Suprapubic skin (tissue), 4 donors: Measurements from ENCODE around the gene NABP2. TPM values are rescaled to one million over a fixed set of nuclear protein-coding genes. Genes with fewer than 3 reads are reported as not detected.

Source experiments
- DNase-seq, 2 donors: peaks; one replicate each; pipeline ENCODE4 v3.0.0-alpha.2; 2019; ENCODE audit warnings: low spot score in 2 of 2
- H3K27ac ChIP-seq: fragments of 200-600 bp; sonication (generic); one replicate; pipeline ENCODE4 v1.5.1; 2019
- H3K27me3 ChIP-seq: fragments of 200-600 bp; sonication (generic); one replicate; pipeline ENCODE4 v1.5.1; 2019
- H3K36me3 ChIP-seq: fragments of 200-600 bp; sonication (generic); one replicate; pipeline ENCODE4 v1.5.1; 2019
- H3K4me1 ChIP-seq: fragments of 200-600 bp; sonication (generic); one replicate; pipeline ENCODE4 v1.5.1; 2019
- H3K4me3 ChIP-seq: fragments of 200-600 bp; sonication (generic); one replicate; pipeline ENCODE4 v1.5.1; 2019; ENCODE audit warnings: mild to moderate bottlenecking
- H3K9me3 ChIP-seq: fragments of 200-600 bp; sonication (generic); one replicate; pipeline ENCODE4 v1.5.1; 2019
- EP300 ChIP-seq: sonication (generic); formaldehyde crosslinking; IDR thresholded peaks from one replicate; pipeline ENCODE4 v1.6.1; 2017; ENCODE audit warnings: antibody characterized with exemption
- POLR2A ChIP-seq, 2 donors: fragments of 450-650 bp; IDR thresholded peaks; one replicate each; pipeline ENCODE4 v1.6.1; 2017; ENCODE audit warnings: antibody characterized with exemption in 2 of 2, mild to moderate bottlenecking in 2 of 2, moderate library complexity in 2 of 2
- POLR2AphosphoS5 ChIP-seq, 3 donors: sonication (generic); formaldehyde crosslinking; IDR thresholded peaks; one replicate each; pipeline ENCODE4 v1.6.1; 2017; ENCODE audit warnings: antibody characterized with exemption in 3 of 3
- WGBS: methylation state at CpG from one replicate; pipeline ENCODE4 v1.1.5; 2018; 5-methylcytosine and 5-hydroxymethylcytosine counted together
- total RNA-seq, 4 donors: library from RNA; depleted of rRNA; stranded (reverse); fragments of >200 nt; gene quantifications; one replicate each; pipeline ENCODE4 v1.1.0, GENCODE V29; 2016
- TF ChIP-seq, protein P1 (sequence below), 2 donors: fragments of 200-600 bp in 1 of 2; fragments of 450-650 bp in 1 of 2; sonication (generic) in 1 of 2; IDR thresholded peaks; one replicate each; pipeline ENCODE4 v1.5.1; 2016 to 2019; ENCODE audit warnings: antibody characterized with exemption in 2 of 2, mild to moderate bottlenecking in 1 of 2, moderate library complexity in 1 of 2

The NABP2 gene
- total RNA-seq: 10 to 100 TPM; 13.3 to 23.7 (median 20.1) TPM

DNA sequence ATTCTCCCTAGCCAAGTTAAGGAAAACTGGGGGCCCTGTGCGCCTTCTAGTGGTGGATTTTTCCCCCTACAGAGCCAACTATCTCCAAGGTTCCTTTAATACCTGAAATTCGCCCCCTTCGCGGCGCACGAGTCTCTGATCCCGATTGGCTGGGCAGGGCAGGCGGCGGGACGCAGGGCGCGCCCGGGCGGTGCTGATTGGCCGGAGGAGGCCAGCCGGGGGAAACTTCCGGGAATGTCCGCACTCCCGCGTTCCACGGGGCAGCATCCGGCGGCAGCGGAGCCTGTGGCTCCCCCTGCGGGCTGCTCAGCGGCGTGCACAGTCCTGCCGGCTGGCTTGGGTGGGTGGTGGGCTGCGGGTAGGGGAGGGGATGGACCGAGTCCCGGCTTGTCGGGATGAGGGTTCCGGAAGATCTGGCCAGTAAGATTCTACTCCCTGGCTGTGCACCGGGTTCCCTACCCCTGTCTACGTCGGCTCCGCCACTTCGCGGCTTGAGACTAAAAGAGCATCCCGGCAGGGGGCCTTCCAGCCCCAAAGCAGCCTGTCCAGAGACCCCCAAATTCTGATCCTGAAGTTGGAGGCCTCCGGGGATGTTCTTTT is at the start of gene NABP2:
NABP2 (plus strand) TSS at position 241 of the 600 bp plus-strand sequence. CDS start 515 bp downstream, outside the sequence.
- H3K4me1 ChIP-seq: peaks cover 42% of the 10 kb centered on the region
- peak within 1 kb of the TSS; percentile 75 for H3K4me3 ChIP-seq
- no peaks in the 10 kb centered on the region for H3K27me3 ChIP-seq
- WGBS: 1% methylated on average over 36 of the region's 41 CpGs
- DNase-seq: peak; percentile 99
- no peaks in the 10 kb centered on the region for H3K9me3 ChIP-seq
- H3K36me3 ChIP-seq: peaks cover 17% of the 10 kb centered on the region
- peak within 1 kb of the TSS; percentile 97 for H3K27ac ChIP-seq
- TF ChIP-seq POLR2AphosphoS5 (IDR thresholded peaks at IDR 0.05): peak in 2 of 3 donors; percentile 25 to 73
- TF ChIP-seq, protein P1, sequence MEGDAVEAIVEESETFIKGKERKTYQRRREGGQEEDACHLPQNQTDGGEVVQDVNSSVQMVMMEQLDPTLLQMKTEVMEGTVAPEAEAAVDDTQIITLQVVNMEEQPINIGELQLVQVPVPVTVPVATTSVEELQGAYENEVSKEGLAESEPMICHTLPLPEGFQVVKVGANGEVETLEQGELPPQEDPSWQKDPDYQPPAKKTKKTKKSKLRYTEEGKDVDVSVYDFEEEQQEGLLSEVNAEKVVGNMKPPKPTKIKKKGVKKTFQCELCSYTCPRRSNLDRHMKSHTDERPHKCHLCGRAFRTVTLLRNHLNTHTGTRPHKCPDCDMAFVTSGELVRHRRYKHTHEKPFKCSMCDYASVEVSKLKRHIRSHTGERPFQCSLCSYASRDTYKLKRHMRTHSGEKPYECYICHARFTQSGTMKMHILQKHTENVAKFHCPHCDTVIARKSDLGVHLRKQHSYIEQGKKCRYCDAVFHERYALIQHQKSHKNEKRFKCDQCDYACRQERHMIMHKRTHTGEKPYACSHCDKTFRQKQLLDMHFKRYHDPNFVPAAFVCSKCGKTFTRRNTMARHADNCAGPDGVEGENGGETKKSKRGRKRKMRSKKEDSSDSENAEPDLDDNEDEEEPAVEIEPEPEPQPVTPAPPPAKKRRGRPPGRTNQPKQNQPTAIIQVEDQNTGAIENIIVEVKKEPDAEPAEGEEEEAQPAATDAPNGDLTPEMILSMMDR (IDR thresholded peaks at IDR 0.05): peak; percentile 72 to 93
- TF ChIP-seq POLR2A (IDR thresholded peaks at IDR 0.05): no peak

DNA sequence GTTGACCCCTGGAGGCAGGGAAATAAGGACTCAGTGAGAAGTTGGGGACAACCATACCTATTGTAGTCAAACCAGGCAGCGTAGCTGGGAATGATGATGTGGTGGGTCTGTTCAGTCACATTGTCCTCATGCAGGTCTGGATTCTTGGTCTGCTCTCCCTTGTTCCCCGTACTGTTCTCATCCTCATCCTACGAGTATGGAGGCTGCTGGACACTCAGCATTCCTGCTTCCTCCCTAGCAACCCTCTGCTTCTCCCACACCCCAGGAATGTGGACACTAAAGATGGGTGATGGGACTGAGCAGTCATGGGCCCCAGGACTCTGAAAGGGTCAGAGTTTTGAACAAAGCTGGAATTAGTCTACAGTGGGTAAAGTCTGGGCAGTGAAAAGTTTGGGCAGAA is 45.8 kb upstream of the NABP2 start:
- no peak for DNase-seq
- TF ChIP-seq EP300: no peak
- TF ChIP-seq, protein P1 (IDR thresholded peaks at IDR 0.05): no peak
- TF ChIP-seq POLR2AphosphoS5 (IDR thresholded peaks at IDR 0.05): no peak
- no peak for TF ChIP-seq POLR2A (IDR thresholded peaks at IDR 0.05)
- Histone ChIP-seq H3K4me1 (no peaks in the 10 kb centered on the region), H3K9me3 (no peaks in the 10 kb centered on the region), H3K4me3 (no peak overlapping the region), H3K27me3 (no peaks in the 10 kb centered on the region), H3K36me3 (peaks cover 100% of the 10 kb centered on the region), H3K27ac (no peak overlapping the region)
- WGBS: 92% methylated on average over 3 of the region's 3 CpGs

DNA sequence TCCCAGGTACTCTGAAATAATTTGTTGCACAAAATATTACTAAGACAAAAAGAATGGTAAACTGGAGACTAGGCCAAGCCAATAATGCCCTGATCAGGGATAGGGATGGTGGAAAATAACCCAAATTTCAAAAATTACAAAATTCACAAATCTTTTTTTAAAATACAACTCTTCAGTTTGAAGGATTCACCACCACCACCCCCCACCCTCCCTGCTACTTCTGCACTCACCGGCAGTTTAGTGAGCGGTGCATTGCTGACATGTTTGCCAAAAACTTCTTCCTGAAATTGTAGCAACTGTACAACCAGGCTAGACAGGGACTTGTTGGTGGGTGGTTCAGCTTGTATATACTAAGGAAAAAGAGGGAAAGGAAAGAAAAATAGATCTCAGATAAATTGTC is 37.2 kb upstream of the NABP2 start:
- Histone ChIP-seq H3K36me3 (peaks cover 49% of the 10 kb centered on the region), H3K27me3 (no peaks in the 10 kb centered on the region), H3K9me3 (no peaks in the 10 kb centered on the region), H3K4me1 (peaks cover 29% of the 10 kb centered on the region), H3K4me3 (no peak overlapping the region), H3K27ac (no peak overlapping the region)
- TF ChIP-seq POLR2A (IDR thresholded peaks at IDR 0.05) (no peak), EP300 (no peak), POLR2AphosphoS5 (IDR thresholded peaks at IDR 0.05) (no peak)
- TF ChIP-seq, protein P1 (IDR thresholded peaks at IDR 0.05): no peak
- no peak for DNase-seq
- 41% methylated on average over 2 of the region's 2 CpGs for WGBS

DNA sequence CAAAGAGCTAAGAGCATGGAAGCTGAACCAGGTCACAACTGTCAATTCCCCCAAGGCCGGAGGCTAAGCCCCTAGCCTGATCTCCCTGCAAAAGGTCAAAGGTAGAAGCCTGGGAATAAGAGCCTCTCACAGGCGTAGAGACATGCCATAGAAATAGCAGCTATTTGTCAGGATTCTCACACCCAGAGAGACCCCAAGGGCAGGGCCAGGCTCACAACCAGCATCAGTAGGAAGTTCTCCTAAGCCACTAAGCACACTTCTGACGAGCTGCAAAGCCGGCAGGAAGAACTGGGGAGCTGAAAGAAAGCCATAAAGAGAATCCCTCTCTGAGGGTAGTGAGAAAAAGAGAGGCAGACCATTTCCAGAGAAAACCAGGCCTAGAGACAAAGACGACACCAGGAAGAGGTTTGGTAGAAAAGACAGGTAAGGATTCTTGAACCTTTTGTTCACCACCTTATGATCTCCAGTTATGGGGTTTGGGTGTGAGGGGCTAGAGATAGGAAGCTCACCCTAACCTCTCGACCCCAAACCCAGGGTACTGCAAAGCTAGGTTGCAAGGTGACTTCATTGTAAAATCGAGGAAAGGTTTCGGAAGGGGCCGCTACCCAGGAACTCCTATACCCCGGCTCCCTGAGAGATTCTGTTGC is 35.9 kb upstream of the NABP2 start:
- TF ChIP-seq EP300: no peak
- TF ChIP-seq, protein P1 (IDR thresholded peaks at IDR 0.05): no peak
- no peak for TF ChIP-seq POLR2A (IDR thresholded peaks at IDR 0.05)
- TF ChIP-seq POLR2AphosphoS5 (IDR thresholded peaks at IDR 0.05): no peak
- peak overlapping the region; percentile 91 for H3K27ac ChIP-seq
- H3K4me1 ChIP-seq: peaks cover 29% of the 10 kb centered on the region
- H3K4me3 ChIP-seq: peak overlapping the region; percentile 88
- H3K9me3 ChIP-seq: no peaks in the 10 kb centered on the region
- H3K36me3 ChIP-seq: peaks cover 36% of the 10 kb centered on the region
- H3K27me3 ChIP-seq: no peaks in the 10 kb centered on the region
- 10% methylated on average over 10 of the region's 10 CpGs for WGBS
- no peak for DNase-seq

DNA sequence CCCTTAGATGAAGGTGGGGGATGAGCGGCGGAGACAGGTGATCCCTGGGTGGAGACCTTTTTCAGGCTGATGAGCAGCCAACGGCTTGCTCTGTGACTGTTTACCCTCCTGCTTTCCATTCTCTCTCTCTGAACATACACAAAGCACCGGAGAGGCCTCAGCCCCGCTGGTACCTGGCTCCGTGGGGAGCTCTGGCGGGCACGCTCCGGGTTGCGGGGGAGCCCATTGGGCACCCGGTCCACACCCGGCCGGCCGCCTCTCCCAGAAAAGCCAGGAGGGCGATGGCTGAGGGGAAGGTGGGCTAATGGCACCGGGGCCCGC is 35.4 kb upstream of the NABP2 start:
- no peak for DNase-seq
- no peak for TF ChIP-seq POLR2AphosphoS5 (IDR thresholded peaks at IDR 0.05)
- TF ChIP-seq EP300: no peak
- TF ChIP-seq, protein P1 (IDR thresholded peaks at IDR 0.05): no peak
- TF ChIP-seq POLR2A (IDR thresholded peaks at IDR 0.05): no peak
- 16% methylated on average over 5 of the region's 17 CpGs for WGBS
- Histone ChIP-seq H3K36me3 (peaks cover 31% of the 10 kb centered on the region), H3K27ac (peak overlapping the region; percentile 91), H3K27me3 (no peaks in the 10 kb centered on the region), H3K4me1 (peaks cover 29% of the 10 kb centered on the region), H3K4me3 (peak overlapping the region; percentile 88), H3K9me3 (no peaks in the 10 kb centered on the region)
